Bone marrow (tissue), 2 donors: ENCODE data around the gene SPATA33.

Experiments used
- DNase-seq, 2 donors: peaks; one replicate each; lab custom pipeline; 2025; lab: John Stamatoyannopoulos, UW

SPATA33 gene

DNA sequence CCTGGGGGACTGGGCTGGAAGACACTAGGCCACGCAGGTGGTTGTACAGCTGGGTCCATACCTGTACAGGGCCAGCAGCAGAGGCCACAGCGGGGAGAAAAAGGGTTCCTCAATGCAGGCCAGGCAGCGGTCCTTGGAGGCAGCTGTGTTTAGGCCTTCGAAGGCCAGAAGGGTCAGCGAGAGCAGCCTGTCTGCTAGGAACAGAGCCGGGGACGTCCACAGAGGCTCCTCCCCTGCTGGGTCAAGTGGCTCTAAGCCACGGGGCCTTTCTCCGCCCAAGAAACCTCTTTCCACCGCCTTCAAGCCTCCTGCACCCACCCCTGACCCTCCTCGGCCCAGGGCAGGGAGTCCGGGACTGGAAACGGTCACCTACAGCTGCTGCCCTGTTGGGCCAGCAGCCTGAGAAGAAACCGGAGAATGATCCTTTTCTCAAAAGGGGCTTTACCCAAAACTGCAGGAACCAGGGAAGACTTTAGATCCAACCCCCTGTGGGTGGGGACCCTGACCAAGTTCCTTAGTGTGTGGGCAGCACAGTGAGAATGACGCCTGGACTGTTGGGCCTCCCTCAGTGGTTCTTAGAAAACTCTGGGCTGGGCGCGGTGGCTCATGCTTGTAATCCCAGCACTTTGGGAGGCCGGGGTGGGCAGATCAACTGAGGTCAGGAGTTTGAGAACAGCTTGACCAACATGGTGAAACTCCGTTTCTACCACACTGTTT lies 52.2 kb downstream of the SPATA33 start:
- no peak for DNase-seq

DNA sequence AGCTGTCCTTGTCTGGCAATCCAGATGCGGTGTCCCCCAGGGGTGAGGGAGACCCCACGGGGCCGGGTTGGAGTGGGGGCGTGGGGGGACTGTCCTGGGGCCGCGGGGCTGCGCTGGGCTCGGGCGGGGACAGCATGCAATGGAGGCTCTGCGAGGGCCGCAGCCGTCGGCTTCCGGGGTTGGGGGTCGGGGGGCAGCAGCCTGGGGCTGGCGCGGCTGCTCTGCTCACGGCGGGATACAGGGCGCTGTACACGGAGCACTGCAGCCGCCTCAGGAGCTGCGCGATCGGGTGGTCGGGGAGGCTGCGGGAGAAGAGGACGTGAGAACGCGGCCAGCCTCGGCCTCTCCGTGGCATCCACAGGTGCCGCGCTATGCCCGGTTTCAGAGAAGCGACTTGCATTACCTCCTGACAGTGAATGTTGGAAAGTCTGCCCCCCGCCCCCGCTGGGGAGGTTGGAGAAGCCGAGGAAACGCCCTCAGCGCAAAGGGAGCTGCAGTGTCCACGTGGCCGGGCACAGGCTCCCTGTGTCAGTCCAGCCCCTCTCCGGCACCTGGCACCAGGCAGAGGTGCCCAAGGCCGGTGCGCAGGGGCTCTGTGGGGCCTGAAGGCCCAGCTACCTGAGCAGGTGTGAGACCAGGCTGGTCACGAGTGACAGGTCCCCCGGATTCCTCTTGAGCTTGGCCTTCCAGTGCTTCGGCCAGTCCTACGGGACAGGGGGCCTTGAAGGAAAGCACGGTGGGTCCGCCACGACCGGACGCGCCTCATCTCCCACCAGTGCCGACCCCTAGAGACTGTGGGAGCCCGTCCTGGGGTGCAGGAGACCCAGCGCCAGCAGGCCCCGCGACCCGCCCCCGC lies 53.3 kb downstream of the SPATA33 start:
- DNase-seq: no peak

GRCh38 chr16:89711601-89712273 lies 54.1 kb downstream of the SPATA33 start:
- DNase-seq: peak; percentile 10 to 21

DNA sequence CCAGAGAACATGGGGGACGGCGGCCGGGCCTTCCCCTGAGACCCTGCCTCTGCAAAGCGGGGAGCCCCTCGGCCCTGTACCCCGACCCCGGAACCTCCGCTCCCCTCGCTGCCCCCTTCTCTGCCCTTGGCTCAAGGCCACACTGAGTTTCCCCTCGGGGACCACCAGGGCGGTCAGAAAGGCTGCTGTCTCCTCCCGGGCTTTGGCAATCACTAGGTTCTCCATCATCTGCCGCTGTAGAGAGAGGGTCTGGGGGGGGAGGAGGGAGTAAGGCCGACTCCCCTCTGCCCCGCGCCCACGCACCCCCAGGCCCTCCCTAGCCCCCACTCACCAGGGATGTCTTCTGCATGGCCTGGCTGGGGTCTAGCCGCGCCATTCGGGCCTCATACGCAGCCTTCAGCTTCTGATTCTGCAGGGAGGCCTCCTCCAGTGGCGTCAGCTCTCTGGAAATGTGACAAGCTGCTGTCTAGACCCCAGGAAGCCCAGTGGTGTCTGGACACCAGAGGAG lies 54.7 kb downstream of the SPATA33 start:
- DNase-seq: no peak

DNA sequence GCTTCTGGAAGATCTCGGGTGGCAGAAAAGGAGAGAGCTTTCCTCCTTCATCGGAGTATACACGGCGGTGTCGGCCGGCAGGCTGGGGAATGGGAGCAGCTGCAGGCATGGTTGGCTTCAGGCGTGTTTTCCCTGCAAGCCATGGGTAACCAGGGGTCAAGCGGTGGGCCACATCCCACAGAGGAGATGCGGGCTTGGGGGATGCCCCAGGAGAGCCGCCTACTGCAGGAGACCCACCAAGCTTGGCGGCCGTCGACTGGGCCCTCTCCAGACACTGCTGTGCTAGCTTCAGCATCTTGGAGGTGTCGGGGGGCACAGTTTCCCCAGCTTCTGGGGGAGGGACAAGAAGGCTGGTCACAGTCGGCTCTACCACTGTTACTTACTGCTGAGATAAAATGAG lies 58.9 kb downstream of the SPATA33 start:
- no peak for DNase-seq

DNA sequence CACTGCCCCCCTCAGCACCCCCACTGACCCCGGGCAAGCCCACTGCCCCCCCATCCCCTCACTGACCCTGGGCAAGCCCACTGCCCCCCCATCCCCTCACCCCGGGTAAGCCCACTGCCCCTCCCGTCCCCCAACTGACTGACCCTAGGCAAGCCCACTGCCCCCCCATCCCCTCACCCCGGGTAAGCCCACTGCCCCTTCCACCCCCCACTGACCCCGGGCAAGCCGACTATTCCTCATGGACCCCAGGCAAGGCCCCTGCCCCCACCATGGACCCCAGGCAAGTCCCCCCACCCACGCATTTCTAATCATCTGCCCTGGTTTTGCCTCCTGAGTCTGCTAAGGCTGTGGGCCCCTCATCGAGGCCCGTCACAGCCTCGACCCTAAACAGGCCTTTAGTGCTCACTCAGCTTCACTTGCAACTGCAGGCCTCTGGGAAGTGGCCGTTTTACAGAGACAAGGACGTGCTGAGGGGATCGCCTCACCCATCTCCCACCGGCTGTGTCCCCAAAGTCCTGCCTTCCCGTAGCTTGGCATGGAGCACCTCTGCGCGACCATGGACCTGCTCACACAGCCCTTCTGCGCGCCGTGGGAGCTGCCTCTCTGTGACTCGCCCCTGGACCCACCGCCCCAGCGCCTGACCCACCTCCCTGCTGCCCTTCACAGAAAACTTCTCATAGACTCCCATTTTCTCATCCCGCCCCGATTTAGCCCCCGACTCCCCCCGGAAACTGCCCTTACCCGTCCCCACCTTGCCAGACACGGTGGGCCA lies 59.5 kb downstream of the SPATA33 start:
- no peak for DNase-seq

GRCh38 chr16:89717688-89718505 lies 60.3 kb downstream of the SPATA33 start:
- DNase-seq: no peak
